Caco-2 (cell line): ENCODE results near the gene IGSF8. TPM values are rescaled to one million over a fixed set of nuclear protein-coding genes. Genes with fewer than 3 reads are reported as not detected.

ENCODE experiments used
- BruUV-seq: library from RNA; stranded (reverse); fragments of 400-500 nt; replicated peaks from 2 replicates; lab custom pipeline; 2021; lab: Mats Ljungman, UMichigan
- CTCF ChIA-PET: fragments of 300-600 bp; sonication (Branson Sonifier 250); formaldehyde crosslinking; loops from one replicate; lab custom pipeline; 2022; ENCODE audit warnings: antibody characterized with exemption; lab: Charles Lee
- POLR2A ChIA-PET: fragments of 300-600 bp; sonication (Branson Sonifier 250); formaldehyde crosslinking; loops from one replicate; lab custom pipeline; 2022; ENCODE audit warnings: antibody characterized with exemption; lab: Charles Lee
- DNase-seq, 2 experiments: peaks; one replicate each; pipeline versions ENCODE4 v3.0.0 to v3.0.0-alpha.2; 2020 to 2022
- H3K27me3 ChIP-seq: replicated peaks from 2 replicates; pipeline ENCODE4 v1.6.0; 2011; ENCODE audit warnings: low read length; ENCODE audit not compliant: control insufficient read depth, insufficient read depth
- H3K36me3 ChIP-seq: 2 replicates; pipeline ENCODE4 v1.5.1; 2011; ENCODE audit warnings: low read length; ENCODE audit not compliant: control insufficient read depth, insufficient read depth
- H3K4me1 ChIP-seq: fragments of 250-450 bp; sonication (Bioruptor Pico); 2 replicates; pipeline ENCODE4 v1.5.1; 2020; ENCODE audit warnings: mild to moderate bottlenecking
- H3K4me3 ChIP-seq: 2 replicates; pipeline ENCODE4 v1.5.1; 2011; ENCODE audit warnings: low read depth, mild to moderate bottlenecking, control low read depth, low read length
- H3K9me3 ChIP-seq: fragments of 250-450 bp; sonication (Bioruptor Pico); 2 replicates; pipeline ENCODE4 v1.5.1; 2020; ENCODE audit warnings: mild to moderate bottlenecking, moderate library complexity
- H3K27ac Mint-ChIP-seq: one replicate; pipeline ENCODE4 v1.8.0; 2022; ENCODE audit warnings: mixed read lengths; ENCODE audit not compliant: unreplicated experiment
- H3K27me3 Mint-ChIP-seq: one replicate; pipeline ENCODE4 v1.8.0; 2022; ENCODE audit warnings: mixed read lengths; ENCODE audit not compliant: insufficient read depth, unreplicated experiment
- H3K36me3 Mint-ChIP-seq: one replicate; pipeline ENCODE4 v1.8.0; 2022; ENCODE audit warnings: mild to moderate bottlenecking, mixed read lengths; ENCODE audit not compliant: insufficient read depth, unreplicated experiment
- H3K4me1 Mint-ChIP-seq: one replicate; pipeline ENCODE4 v1.8.0; 2022; ENCODE audit warnings: low read depth, mixed read lengths; ENCODE audit not compliant: unreplicated experiment
- H3K4me3 Mint-ChIP-seq: one replicate; pipeline ENCODE4 v1.8.0; 2022; ENCODE audit warnings: mild to moderate bottlenecking, moderate library complexity, mixed read lengths; ENCODE audit not compliant: unreplicated experiment
- H3K9me3 Mint-ChIP-seq: one replicate; pipeline ENCODE4 v1.8.0; 2022; ENCODE audit warnings: mixed read lengths; ENCODE audit not compliant: unreplicated experiment
- CTCF ChIP-seq, 2 experiments: fragments of 200-600 bp in 1 of 2; IDR thresholded peaks; 1 replicate in 1 of 2; 2 replicates in 1 of 2; pipeline versions ENCODE4 v1.5.1 to v1.8.0; 2011 to 2022; ENCODE audit warnings: antibody characterized with exemption in 1 of 2, control low read depth in 1 of 2, inconsistent platforms in 1 of 2, low read depth in 1 of 2, low read length in 1 of 2, mild to moderate bottlenecking in 1 of 2, moderate library complexity in 1 of 2; ENCODE audit not compliant: insufficient read depth in 1 of 2, severe bottlenecking in 1 of 2, unreplicated experiment in 1 of 2
- intact Hi-C: fragments of 100-400 bp; cut with micrococcal nuclease; formaldehyde crosslinking; loops from one replicate; pipeline ENCODE4 v1.10.0; 2022; ENCODE audit not compliant: unreplicated experiment
- total RNA-seq: library from RNA; stranded (reverse); gene quantifications from 2 replicates; pipeline ENCODE4 v1.2.3, GENCODE V29; 2022

The IGSF8 gene
- total RNA-seq, 1 experiment from 2014 or later, result 15.4 TPM

DNA sequence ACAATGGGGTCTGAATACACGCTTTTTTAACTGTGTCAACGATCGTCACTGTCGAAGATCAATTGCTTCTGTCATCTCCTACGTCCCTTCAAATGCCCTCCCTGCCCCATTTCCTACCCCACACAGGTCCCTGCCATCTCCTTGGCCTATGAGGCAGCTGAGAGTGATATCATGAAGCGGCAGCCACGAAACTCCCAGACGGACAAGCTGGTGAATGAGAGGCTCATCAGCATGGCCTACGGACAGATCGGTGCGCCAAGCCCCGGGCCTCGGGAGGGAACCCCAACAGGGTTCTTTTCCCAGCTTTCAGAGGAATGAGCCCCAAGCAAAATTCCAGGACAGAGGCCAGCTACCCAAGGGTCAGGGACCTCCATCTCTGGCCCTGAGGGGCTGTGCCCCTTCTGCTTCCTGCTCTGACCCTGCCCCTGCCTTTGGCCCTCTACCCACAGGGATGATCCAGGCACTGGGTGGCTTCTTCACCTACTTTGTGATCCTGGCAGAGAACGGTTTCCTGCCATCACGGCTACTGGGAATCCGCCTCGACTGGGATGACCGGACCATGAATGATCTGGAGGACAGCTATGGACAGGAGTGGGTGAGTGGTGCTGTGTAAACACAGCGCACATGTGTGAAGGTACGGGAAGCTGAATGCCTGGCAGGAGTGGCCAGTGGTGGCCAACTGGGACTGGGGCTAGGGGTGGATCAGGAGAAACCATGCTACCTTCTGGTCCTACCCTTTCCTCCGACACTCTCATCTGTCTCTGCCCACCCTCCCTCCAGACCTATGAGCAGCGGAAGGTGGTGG lies 37.9 kb upstream of the IGSF8 start:
- BruUV-seq, result no TSS peak
- Mint-ChIP-seq H3K4me3 (no peak overlapping the region), H3K4me1 (peaks cover 7% of the 10 kb centered on the region), H3K27me3 (peaks cover 4% of the 10 kb centered on the region), H3K27ac (no peak overlapping the region), H3K36me3 (no peaks in the 10 kb centered on the region), H3K9me3 (no peaks in the 10 kb centered on the region)
- no peak for DNase-seq
- intact Hi-C loops, result no loop called here
- Histone ChIP-seq H3K27me3 (no peaks in the 10 kb centered on the region; the same call in 1 of the 2 replicates), H3K4me1 (no peaks in the 10 kb centered on the region), H3K4me3 (no peak overlapping the region), H3K36me3 (no peaks in the 10 kb centered on the region), H3K9me3 (no peaks in the 10 kb centered on the region)
- TF ChIP-seq CTCF (IDR thresholded peaks at IDR 0.05; ENCODE audit: insufficient read depth in 1 of 2, low read depth in 1 of 2, low read length in 1 of 2, severe bottlenecking in 1 of 2, unreplicated experiment in 1 of 2), result no peak
- POLR2A ChIA-PET, result no interaction called here
- CTCF ChIA-PET, result no interaction called here

DNA sequence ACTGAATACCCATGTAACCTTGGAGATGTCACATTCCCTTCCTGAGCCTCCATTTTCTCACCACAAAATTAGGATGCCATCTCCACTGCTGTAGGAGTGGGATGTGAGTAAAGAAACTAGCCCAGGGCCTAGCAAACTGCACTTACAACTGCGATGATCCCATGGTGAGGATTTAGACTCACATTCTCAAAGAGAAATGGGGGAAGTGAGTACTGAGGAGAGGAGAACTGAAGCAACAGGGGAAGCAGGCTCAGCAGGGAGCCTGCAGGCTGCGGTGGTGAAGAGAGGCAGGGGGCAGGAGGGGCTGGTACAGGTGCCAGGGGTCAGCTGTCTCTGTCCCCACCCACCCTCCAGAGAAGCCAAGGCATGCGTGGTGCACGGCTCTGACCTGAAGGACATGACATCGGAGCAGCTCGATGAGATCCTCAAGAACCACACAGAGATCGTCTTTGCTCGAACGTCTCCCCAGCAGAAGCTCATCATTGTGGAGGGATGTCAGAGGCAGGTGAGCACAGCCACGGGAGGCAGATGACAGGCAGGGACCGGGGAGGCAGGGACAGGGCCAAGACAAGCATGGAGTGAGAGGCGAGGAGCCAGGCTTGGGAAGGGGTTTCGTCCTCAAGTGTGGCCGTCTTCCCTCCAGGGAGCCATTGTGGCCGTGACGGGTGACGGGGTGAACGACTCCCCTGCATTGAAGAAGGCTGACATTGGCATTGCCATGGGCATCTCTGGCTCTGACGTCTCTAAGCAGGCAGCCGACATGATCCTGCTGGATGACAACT lies 36.6 kb upstream of the IGSF8 start:
- no TSS peak for BruUV-seq
- H3K27me3 ChIP-seq, result no peaks in the 10 kb centered on the region; the same call in 1 of the 2 replicates
- ChIA-PET POLR2A (no interaction called here), CTCF (no interaction called here)
- Mint-ChIP-seq H3K36me3 (no peaks in the 10 kb centered on the region), H3K27me3 (no peaks in the 10 kb centered on the region), H3K9me3 (no peaks in the 10 kb centered on the region), H3K27ac (no peak overlapping the region), H3K4me1 (peaks cover 13% of the 10 kb centered on the region), H3K4me3 (no peak overlapping the region)
- no peak for TF ChIP-seq CTCF (IDR thresholded peaks at IDR 0.05; ENCODE audit: insufficient read depth in 1 of 2, low read depth in 1 of 2, low read length in 1 of 2, severe bottlenecking in 1 of 2, unreplicated experiment in 1 of 2)
- no peak for DNase-seq
- H3K36me3 ChIP-seq, result no peaks in the 10 kb centered on the region
- intact Hi-C loops, result no loop called here
- H3K4me3 ChIP-seq, result no peak overlapping the region
- no peaks in the 10 kb centered on the region; the same call in 1 of the 2 replicates for H3K4me1 ChIP-seq
- no peaks in the 10 kb centered on the region for H3K9me3 ChIP-seq

GRCh38 chr1:160133990-160134770 lies 35.8 kb upstream of the IGSF8 start:
- no peaks in the 10 kb centered on the region for H3K27me3 Mint-ChIP-seq
- POLR2A ChIA-PET, result no interaction called here
- CTCF ChIA-PET, result no interaction called here

More at GRCh38 chr1:160133990-160134770, 35.8 kb upstream of the IGSF8 start:
- intact Hi-C loops, result no loop called here
- no peak overlapping the region for H3K27ac Mint-ChIP-seq
- DNase-seq, result no peak
- H3K9me3 Mint-ChIP-seq, result no peaks in the 10 kb centered on the region
- Histone ChIP-seq H3K4me3 (no peak overlapping the region), H3K36me3 (no peaks in the 10 kb centered on the region), H3K4me1 (no peaks in the 10 kb centered on the region; the same call in 1 of the 2 replicates), H3K27me3 (no peaks in the 10 kb centered on the region; the same call in 1 of the 2 replicates), H3K9me3 (no peaks in the 10 kb centered on the region)
- H3K4me3 Mint-ChIP-seq, result no peak overlapping the region
- no peak for TF ChIP-seq CTCF (IDR thresholded peaks at IDR 0.05; ENCODE audit: insufficient read depth in 1 of 2, low read depth in 1 of 2, low read length in 1 of 2, severe bottlenecking in 1 of 2, unreplicated experiment in 1 of 2)
- no peaks in the 10 kb centered on the region for H3K36me3 Mint-ChIP-seq
- H3K4me1 Mint-ChIP-seq, result peaks cover 13% of the 10 kb centered on the region
- no TSS peak for BruUV-seq
